ENCODE results near the gene SPNS1.

SPNS1 gene

GRCh38 chr16:28946681-28947080, 27.9 kb upstream of the SPNS1 start:
- Histone ChIP-seq H3K27ac (ENCODE audit: low read depth, low read length, poor library complexity, severe bottlenecking) (no peak overlapping the region), H4K20me1 (ENCODE audit: insufficient read depth, low read length) (no peaks in the 10 kb centered on the region)
- no peak for TF ChIP-seq CTCF (IDR thresholded peaks at IDR 0.05; ENCODE audit: low read length)

GRCh38 chr16:28950648-28951409, 23.7 kb upstream of the SPNS1 start, which contains the start of gene NFATC2IP:
NFATC2IP (plus strand) TSS chr16:28950937; CDS start chr16:28951012, 75 bp downstream.
- Histone ChIP-seq H3K36me3 (ENCODE audit: insufficient read depth, low read length) (peaks cover 38% of the 10 kb centered on the region), H3K4me1 (ENCODE audit: insufficient read depth, low read length, severe bottlenecking) (peaks cover 19% of the 10 kb centered on the region), H3F3A (ENCODE audit: insufficient read depth, low read length) (0 out of 2 replicates have a peak, but pooled peaks cover 3% of the 10 kb centered on the region), H4K20me1 (ENCODE audit: insufficient read depth, low read length) (no peaks in the 10 kb centered on the region), H2AFZ (ENCODE audit: low read length) (peak within 1 kb of the TSS; percentile 9; the same call in 1 of the 2 replicates), H3K27me3 (ENCODE audit: insufficient read depth, low read length) (no peaks in the 10 kb centered on the region), H3K79me2 (ENCODE audit: insufficient read depth, low read length) (peaks cover 15% of the 10 kb centered on the region), H3K9me2 (ENCODE audit: low read depth, low read length) (no peaks in the 10 kb centered on the region), H3K9ac (ENCODE audit: low read length) (peak within 1 kb of the TSS; percentile 90), H3K27ac (ENCODE audit: low read depth, low read length, poor library complexity, severe bottlenecking) (no peak within 1 kb of the TSS), H3K4me3 (ENCODE audit: low read depth, low read length, poor library complexity, severe bottlenecking) (peak within 1 kb of the TSS; percentile 82), H3K9me3 (ENCODE audit: low read length) (no peaks in the 10 kb centered on the region), H3K4me2 (ENCODE audit: low read length) (peak within 1 kb of the TSS; percentile 84)
- TF ChIP-seq EZH2 (IDR thresholded peaks at IDR 0.05; ENCODE audit: borderline replicate concordance, low read length) (no peak), CTCF (IDR thresholded peaks at IDR 0.05; ENCODE audit: low read length) (no peak)

More at GRCh38 chr16:28946681-28947080, 27.9 kb upstream of the SPNS1 start:
- peaks cover 16% of the 10 kb centered on the region for H3K4me1 ChIP-seq (ENCODE audit: insufficient read depth, low read length, severe bottlenecking)
- H3K4me2 ChIP-seq (ENCODE audit: low read length) = no peak overlapping the region
- no peak overlapping the region for H2AFZ ChIP-seq (ENCODE audit: low read length)
- no peaks in the 10 kb centered on the region for H3K9me2 ChIP-seq (ENCODE audit: low read depth, low read length)
- no peak overlapping the region for H3K4me3 ChIP-seq (ENCODE audit: low read depth, low read length, poor library complexity, severe bottlenecking)
- 0 out of 2 replicates have a peak, but pooled peaks cover 3% of the 10 kb centered on the region for H3F3A ChIP-seq (ENCODE audit: insufficient read depth, low read length)
- H3K79me2 ChIP-seq (ENCODE audit: insufficient read depth, low read length) = peaks cover 7% of the 10 kb centered on the region
- H3K36me3 ChIP-seq (ENCODE audit: insufficient read depth, low read length) = no peaks in the 10 kb centered on the region
- no peak overlapping the region for H3K9ac ChIP-seq (ENCODE audit: low read length)
- no peaks in the 10 kb centered on the region for H3K27me3 ChIP-seq (ENCODE audit: insufficient read depth, low read length)
- H3K9me3 ChIP-seq (ENCODE audit: low read length) = no peaks in the 10 kb centered on the region

GRCh38 chr16:28951410-28951943, 23.1 kb upstream of the SPNS1 start:
- H3K4me2 ChIP-seq (ENCODE audit: low read length) = peak overlapping the region; percentile 82
- peaks cover 15% of the 10 kb centered on the region for H3K79me2 ChIP-seq (ENCODE audit: insufficient read depth, low read length)
- H3K9ac ChIP-seq (ENCODE audit: low read length) = peak overlapping the region; percentile 90
- peaks cover 17% of the 10 kb centered on the region for H3K4me1 ChIP-seq (ENCODE audit: insufficient read depth, low read length, severe bottlenecking)
- 0 out of 2 replicates have a peak, but pooled peaks cover 3% of the 10 kb centered on the region for H3F3A ChIP-seq (ENCODE audit: insufficient read depth, low read length)
- no peaks in the 10 kb centered on the region for H4K20me1 ChIP-seq (ENCODE audit: insufficient read depth, low read length)
- no peaks in the 10 kb centered on the region for H3K27me3 ChIP-seq (ENCODE audit: insufficient read depth, low read length)
- no peaks in the 10 kb centered on the region for H3K9me3 ChIP-seq (ENCODE audit: low read length)
- peaks cover 45% of the 10 kb centered on the region for H3K36me3 ChIP-seq (ENCODE audit: insufficient read depth, low read length)
- H3K4me3 ChIP-seq (ENCODE audit: low read depth, low read length, poor library complexity, severe bottlenecking) = peak overlapping the region; percentile 82
- H2AFZ ChIP-seq (ENCODE audit: low read length) = no peak overlapping the region
- no peaks in the 10 kb centered on the region for H3K9me2 ChIP-seq (ENCODE audit: low read depth, low read length)
- TF ChIP-seq CTCF (IDR thresholded peaks at IDR 0.05; ENCODE audit: low read length) = no peak
- H3K27ac ChIP-seq (ENCODE audit: low read depth, low read length, poor library complexity, severe bottlenecking) = no peak overlapping the region
